GM19193 (cell line): ENCODE measurements around the gene SSUH2.

Experiments
- POLR2A ChIP-seq: IDR thresholded peaks from 4 replicates; pipeline ENCODE4 v1.6.1; 2011; ENCODE audit not compliant: insufficient read depth, insufficient read length; ENCODE audit errors: extremely low read depth

The SSUH2 gene

DNA sequence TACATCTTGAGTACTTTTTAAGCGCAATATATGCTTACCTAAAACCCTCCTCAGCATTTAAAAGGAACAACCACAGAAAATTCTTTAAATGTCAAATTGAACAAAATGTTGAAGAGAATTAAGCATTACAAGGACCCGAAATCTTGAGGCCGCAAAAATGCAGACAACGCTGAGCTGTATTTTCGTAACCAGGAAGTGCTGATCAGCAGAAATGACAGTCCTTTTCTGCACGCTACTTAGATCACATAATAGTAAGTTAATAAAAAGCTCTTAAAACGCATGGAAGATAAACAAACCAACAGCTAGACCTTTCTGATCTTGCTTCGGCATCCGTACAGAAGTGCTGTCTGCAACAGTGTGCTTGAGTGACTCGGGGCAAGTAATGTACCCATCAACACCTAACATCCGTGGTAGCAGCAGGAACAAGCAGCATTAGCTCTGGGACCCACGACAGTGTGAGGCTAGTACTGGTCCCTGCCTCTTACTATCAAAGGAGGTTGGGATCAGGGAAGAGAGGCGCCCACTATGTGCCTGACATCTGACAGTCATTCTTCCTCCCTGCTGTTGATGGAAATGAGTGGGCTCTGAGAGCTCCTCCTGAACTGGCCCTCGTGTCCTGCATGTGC is 1.8 kb upstream of the SSUH2 start:
- TF ChIP-seq POLR2A: no peak

DNA sequence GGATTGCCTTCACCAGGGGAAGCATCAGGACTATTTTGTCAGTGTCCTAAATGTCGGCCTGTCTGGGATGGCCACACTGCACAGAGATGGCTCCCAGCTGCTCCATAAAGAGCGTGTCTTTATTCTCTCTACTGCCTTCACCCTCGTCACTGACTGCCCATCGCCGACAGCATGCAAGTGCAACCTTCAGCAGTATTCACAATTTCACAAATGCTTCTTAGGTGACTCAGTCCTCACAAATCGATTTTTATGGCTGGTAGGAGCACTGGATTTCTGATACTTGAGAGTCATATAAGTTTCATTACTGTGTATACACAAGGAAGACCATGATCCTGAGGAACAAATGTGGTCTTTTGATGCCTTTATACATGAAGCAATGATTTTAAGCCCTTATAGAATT is 1.1 kb upstream of the SSUH2 start:
- no peak for TF ChIP-seq POLR2A

DNA sequence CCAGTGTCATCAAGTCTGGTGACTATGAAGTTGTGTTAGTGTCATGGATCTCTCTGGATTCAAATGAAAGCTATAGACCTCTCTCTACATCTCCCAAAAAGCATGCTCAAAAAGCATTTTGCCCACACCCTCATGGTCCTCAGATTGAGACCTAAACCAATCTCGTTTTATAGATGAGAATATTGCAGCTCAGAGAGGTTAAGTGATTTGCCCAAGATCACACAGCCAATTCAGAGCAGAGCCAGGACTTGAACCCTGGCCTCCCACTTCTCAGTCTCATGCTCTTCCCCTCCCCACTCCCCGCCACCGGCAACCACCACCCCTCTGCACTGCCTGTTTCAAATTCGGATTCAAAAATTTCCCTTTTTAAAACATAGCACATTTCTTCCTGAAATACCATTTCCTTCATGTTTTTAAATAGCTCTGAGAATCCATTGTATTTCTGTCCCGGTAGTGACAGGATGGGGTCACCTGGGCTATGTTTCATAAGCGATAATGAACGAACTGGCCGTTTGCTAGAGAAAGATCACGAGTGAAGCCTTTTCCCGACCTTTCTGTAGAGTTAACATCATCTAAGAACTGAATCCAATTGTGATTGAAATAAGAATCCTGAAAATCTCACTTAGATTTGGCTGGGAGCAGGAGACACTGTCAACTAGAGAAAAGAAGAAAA is 769 bp downstream of the SSUH2 start:
- no peak for TF ChIP-seq POLR2A

DNA sequence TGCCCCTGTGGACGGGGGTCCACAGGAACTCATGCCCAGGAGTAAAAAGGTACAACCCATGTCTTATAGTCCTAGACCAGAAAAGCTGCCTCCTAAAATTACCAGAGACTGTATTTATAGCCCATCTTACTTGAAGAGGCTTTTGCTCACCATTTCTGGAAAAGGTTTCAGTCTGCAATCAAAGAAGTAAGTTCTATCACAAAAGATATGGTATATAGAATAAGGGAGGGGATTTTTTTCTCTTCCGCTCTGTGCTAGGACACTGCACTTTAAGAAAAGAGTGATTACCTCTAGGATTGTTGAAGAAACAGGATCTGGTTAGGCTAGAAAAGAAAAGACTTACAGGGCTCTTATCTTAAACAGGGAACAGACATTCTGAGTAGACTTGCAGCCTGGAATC is 2.6 kb downstream of the SSUH2 start:
- no peak for TF ChIP-seq POLR2A

DNA sequence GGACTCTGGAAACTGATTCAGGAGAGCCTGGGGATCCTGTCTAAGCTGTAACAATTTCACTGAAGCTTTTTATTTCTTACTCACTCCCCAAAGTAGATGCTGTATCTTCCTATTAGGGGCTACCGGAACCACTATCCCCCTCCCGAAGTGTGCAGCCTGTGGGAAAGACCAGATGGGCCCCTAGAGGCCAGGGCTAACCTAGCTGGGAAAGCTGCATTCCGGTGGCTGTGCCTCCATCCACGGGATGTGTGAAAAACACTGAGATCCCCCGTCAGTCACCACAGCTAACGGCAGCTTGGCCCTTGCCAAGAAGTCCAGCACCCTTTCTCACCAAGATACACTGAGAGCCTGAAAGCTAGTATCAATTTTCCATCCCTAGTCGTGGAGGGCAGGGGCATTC is 3.1 kb downstream of the SSUH2 start:
- TF ChIP-seq POLR2A: no peak

DNA sequence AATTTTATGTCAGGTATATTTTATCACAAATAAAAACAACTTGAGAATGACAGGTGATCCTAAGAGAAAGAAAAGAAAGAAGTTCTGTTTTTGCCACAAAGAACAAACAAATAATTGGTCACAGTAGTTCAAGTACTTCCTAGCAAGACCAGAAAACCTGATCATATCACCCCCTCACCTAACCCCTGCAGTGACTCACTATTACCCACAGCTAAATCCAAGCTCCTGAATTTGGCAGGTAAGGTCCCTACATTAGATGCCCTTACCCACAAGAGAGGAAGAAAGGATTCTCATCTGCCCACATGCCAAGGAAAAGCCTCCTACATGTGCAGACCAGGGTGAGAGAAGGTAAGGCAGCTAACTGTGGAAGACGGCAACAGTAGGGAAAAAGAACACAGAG is 4.4 kb downstream of the SSUH2 start:
- TF ChIP-seq POLR2A: no peak

DNA sequence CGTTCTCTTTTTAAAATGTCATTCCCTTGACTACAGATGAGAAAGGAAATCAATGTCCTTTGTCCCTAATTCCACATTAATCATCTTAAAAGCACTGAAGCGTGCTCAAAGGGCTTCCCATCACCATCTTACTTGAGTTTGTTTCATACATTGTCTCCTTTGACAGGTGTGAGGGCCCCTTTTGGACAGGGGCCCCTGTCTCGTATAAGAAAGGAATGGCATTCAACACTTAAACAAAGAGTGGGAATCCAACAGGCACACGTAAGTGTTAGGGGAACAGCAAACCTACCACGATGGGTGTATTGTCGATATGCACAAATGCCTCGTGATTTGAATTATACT is 5.0 kb downstream of the SSUH2 start:
- no peak for TF ChIP-seq POLR2A

DNA sequence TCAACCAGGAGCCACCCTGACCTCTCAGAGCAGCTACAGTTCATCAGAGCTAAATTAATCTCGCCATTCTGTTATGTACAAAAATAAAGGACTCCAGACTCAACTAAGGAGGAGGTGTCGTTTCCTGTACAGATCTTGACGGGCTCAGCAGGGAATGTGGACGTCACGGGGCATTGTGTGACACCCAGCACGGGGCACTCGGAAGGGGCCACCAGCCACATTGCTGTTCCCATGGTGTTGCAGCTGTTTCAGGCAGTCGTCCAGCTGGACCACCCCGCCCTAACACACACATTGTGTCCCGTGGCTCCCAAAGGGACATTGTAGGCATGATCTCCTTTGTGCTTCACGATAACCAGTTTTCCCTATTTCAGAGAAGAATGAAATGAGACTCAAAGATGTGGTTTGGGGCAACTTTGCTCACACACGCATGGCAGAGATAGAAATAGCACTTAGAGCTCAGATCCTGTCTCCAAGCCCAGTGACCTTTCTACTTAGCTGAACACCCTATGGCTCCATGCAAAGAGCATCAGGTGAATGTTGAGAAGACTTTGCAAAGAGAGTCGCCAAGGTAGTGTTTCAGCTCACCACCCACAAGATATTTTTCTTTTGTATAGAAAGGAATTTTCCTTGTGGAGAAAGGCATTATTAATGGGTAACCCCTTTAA is 5.5 kb downstream of the SSUH2 start:
- TF ChIP-seq POLR2A: no peak

DNA sequence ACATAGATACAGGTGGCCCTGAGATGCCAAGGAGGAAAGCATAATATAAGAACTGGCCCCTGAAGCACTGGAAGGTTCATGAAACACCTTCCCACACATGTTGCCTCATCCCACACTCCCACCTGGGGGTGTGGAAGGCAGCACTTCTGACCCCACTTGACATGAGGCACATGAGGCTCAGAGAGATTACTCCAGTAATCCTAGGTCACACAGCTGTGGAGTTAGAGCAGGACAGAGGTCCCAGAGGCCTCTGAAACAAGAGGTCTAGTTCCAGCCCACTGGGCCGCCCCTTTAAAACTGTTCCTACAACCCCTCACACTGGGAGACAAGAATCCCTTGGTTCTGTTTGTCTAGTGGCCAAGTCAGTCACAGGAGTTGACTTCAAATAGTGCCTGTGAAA is 7.2 kb downstream of the SSUH2 start:
- no peak for TF ChIP-seq POLR2A

DNA sequence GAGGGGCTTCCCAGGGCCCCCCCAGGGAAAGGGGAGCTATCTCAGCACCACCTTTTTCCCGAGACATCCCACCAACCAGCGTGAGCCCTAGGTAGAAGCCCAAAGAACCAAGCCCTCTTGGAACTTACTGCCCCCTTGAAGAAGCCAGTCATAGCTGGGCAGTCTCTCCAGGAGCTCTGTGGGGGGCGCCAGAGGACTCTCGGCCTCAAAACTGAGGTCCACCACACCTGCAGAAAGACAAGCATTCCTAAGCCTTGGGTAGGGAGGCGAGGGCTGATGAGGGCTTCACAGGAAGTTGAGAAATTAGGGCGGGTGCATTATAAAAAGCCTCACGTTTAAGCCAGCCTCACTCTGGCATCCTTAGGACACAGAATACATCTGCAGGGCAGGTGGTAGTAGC is 9.0 kb downstream of the SSUH2 start:
- no peak for TF ChIP-seq POLR2A

DNA sequence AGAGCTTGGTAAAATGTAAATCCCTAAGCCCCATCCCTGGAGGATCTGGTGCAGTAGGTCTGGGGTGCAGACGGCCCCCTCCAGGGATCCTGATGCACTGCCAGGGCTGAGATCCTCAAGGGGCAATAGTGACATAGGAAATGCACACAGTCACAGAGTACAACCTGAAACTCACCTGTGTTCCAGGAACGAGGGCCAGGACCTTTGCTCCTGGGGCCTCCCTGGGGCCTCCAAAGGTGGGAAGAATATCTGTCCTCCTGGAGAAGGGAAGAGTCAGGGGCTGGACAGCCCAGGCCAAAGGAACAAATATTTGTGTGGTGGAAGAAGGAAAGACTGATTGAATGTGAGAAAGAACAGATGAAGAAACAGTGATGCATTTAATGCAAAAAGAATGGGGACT is 9.5 kb downstream of the SSUH2 start:
- TF ChIP-seq POLR2A: no peak

DNA sequence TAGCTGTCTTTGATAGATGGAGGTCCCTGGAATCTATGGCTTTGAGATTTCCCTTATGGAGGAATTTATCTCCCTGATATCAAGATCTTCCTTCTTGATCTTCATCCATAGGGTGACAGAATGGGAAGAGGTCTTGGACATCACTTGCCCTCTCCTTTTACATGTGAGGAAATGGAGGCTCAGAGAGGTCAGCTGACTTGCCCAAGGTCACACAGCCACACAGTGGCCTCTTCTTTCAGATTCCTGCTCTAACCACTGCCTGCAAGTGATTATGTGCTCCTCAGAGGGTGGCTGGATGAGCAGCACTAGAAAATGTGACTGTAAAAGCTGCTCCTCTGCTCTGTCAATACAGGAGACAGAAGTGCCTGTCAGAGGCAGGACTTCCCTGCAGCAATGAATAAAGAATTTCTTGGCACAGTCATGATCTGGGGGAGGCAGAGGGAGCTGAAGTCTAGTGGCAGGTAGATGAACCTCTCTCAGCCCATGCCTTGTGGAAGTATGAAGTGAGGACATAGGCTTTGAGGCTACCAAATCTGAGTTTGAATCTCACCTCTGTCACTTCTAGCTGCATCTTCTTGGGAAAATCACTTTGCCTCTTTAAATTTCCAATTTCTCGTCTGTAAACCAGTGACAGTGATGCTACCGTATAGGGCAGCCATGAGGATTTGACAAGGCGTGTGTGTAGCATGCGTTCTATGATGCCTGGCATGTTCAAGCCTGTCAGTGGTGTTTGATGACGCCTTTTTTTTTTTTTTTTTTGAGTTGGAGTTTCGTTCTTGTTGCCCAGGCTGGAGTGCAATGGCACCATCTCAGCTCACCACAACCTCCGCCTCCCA is 12.0 kb downstream of the SSUH2 start:
- no peak for TF ChIP-seq POLR2A

DNA sequence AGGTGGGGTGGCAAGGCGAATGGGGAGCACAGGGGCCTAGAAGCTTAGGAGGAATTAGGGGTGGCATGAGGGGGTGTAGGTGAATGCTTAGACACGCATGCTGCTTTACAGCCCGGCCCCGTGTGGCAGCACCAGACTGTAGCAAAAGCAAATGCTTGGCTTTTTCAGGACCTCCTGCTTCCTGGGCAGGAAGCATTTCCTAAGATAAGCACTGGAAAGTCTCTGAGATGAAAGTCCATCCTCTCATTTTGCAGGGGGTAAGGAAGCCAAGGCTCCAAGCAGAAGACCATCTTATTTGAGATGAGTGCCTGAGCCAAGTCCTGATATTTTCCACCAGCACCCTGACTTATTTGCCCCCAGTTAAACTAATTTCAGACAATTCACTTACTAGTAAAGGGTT is 12.9 kb downstream of the SSUH2 start:
- TF ChIP-seq POLR2A: no peak

DNA sequence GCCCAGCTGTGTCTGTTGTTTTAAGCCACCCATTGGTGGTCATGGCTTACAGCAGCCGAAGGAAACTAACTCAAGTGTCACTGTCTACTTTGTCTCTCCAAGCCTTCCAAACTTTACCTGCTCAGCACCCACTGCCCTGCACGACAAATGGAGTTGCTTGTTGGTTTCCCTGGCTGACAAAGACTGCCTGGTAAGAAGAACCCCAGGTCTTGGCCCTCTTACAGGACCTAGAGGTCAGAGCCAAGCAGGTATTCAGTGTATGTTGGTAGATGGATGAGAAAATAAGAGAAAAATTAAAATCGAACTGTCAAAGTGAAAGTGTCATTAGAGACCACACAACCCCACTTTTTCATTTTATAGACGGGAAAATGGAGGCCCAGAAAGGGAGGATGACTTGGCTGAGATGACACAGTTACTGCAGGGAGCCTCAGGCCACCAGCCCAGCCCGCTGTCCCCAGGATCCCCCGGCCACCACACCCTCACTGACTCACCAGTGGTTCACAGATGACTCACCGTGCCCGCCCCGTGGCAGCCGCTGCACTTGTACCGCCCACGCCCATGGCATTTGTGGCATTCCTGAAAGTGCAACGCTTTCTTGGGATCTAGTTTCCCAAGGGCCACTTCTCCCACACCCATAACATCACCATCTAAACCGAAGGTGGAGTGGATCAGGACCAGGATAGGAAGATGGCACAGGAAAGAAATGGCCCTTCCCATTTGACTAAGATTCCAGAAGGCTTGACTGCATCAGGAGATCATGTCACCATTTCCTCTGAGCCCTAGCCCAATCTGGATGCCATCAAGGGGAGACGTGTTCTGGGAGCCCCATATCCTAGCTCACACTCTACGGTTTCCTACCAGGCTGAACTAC is 15.2 kb downstream of the SSUH2 start:
- no peak for TF ChIP-seq POLR2A

DNA sequence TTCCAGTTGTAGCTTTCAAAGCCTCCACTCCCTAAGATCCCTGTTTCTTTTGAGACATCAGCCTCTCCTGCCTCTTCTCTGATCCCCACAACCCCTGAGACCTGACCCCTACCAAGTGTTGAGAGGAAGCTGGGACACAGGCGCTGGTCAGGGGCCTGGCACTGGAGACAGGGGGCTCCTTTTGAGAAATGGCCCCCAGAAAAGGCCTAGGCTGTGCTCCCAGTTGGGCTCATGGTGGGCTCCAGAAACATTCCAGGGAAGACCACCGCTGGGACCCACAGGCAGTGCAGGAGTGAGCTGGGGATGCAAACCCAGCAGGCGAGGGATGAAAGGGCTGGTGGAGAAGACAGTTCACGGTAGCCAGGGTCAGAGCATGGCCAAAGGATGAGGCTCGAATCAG is 16.6 kb downstream of the SSUH2 start:
- TF ChIP-seq POLR2A: no peak
